ENCODE results near the gene IL1RAPL2. TPM values are rescaled to one million over a fixed set of nuclear protein-coding genes. Genes with fewer than 3 reads are reported as not detected.
"Not testable (repeated sequence)": the region's sequence is repeated elsewhere in the genome, so short reads cannot be mapped to it uniquely, and the experiment has no call there.

Gene IL1RAPL2
- polyA plus RNA-seq, 1 experiment = not detected

DNA sequence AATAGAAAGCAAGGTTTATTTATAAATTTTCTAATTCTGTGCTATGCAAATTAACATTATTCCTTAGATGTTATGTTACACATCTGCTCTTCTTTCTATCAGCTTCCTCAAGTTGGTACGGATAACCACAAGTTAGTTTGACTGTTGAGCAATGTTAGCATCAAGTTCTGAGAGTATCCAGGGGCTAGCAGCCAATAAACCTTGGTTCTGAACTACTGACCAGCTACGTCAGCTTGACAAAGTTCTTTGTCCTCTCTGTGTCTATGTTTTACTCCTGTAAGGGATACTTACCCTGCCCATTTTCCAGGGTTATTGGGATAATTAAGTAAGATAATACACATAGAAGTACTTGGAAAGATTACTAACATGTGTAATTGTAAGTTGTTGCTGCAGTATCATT is 662.6 kb downstream of the IL1RAPL2 start:
- Histone ChIP-seq H3K27me3 (ENCODE audit: control insufficient read depth, insufficient read depth, low read length) (no peaks in the 10 kb centered on the region), H3K36me3 (ENCODE audit: control insufficient read depth, insufficient read depth, low read length) (no peaks in the 10 kb centered on the region), H3K4me3 (ENCODE audit: low read depth, low read length) (no peak overlapping the region)
- TF ChIP-seq, protein P1, sequence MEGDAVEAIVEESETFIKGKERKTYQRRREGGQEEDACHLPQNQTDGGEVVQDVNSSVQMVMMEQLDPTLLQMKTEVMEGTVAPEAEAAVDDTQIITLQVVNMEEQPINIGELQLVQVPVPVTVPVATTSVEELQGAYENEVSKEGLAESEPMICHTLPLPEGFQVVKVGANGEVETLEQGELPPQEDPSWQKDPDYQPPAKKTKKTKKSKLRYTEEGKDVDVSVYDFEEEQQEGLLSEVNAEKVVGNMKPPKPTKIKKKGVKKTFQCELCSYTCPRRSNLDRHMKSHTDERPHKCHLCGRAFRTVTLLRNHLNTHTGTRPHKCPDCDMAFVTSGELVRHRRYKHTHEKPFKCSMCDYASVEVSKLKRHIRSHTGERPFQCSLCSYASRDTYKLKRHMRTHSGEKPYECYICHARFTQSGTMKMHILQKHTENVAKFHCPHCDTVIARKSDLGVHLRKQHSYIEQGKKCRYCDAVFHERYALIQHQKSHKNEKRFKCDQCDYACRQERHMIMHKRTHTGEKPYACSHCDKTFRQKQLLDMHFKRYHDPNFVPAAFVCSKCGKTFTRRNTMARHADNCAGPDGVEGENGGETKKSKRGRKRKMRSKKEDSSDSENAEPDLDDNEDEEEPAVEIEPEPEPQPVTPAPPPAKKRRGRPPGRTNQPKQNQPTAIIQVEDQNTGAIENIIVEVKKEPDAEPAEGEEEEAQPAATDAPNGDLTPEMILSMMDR (IDR thresholded peaks at IDR 0.05; ENCODE audit: insufficient read depth, low read depth, low read length) = no peak
- no peak for DNase-seq (ENCODE audit: low read depth)
- ChIA-PET POLR2A (no interaction called here), CTCF (no interaction called here)

DNA sequence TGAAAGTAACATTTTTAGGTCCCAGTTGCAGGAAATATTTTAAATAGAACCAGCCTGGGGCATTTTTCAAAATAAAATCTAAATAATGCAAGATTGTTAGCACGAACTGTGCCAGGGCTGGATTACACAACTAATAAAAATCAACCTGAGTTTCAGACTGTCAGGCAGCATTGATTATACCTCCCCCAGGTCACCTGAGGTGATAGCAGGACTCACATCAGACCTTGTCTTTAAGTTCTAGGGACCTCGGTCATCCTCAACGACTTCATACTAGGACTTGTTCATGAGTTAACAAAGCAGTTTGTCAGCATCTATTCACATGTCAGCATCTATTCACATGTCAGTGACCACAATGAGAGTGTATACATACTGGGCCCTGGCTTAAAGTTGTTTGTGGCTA is 663.1 kb downstream of the IL1RAPL2 start:
- H3K27me3 ChIP-seq (ENCODE audit: control insufficient read depth, insufficient read depth, low read length) = no peaks in the 10 kb centered on the region
- POLR2A ChIA-PET = no interaction called here
- H3K4me3 ChIP-seq (ENCODE audit: low read depth, low read length) = no peak overlapping the region
- CTCF ChIA-PET = no interaction called here
- no peak for DNase-seq (ENCODE audit: low read depth)
- TF ChIP-seq, protein P1 (IDR thresholded peaks at IDR 0.05; ENCODE audit: insufficient read depth, low read depth, low read length) = no peak
- no peaks in the 10 kb centered on the region for H3K36me3 ChIP-seq (ENCODE audit: control insufficient read depth, insufficient read depth, low read length)

GRCh38 chrX:105237407-105237806 is 671.4 kb downstream of the IL1RAPL2 start:
- CTCF ChIA-PET; POLR2A ChIA-PET; DNase-seq (ENCODE audit: low read depth); H3K27me3 ChIP-seq (ENCODE audit: control insufficient read depth, insufficient read depth, low read length); H3K4me3 ChIP-seq (ENCODE audit: low read depth, low read length); H3K36me3 ChIP-seq (ENCODE audit: control insufficient read depth, insufficient read depth, low read length): not testable (repeated sequence)

- TF ChIP-seq, protein P1 (IDR thresholded peaks at IDR 0.05; ENCODE audit: insufficient read depth, low read depth, low read length) = no peak
- POLR2A ChIA-PET = no interaction called here
- Histone ChIP-seq H3K4me3 (ENCODE audit: low read depth, low read length) (no peak overlapping the region), H3K27me3 (ENCODE audit: control insufficient read depth, insufficient read depth, low read length) (no peaks in the 10 kb centered on the region), H3K36me3 (ENCODE audit: control insufficient read depth, insufficient read depth, low read length) (no peaks in the 10 kb centered on the region)
- CTCF ChIA-PET = no interaction called here
- no peak for DNase-seq (ENCODE audit: low read depth)
These were observed 675.1 kb downstream of the IL1RAPL2 start for GRCh38 chrX:105241056-105241455.

DNA sequence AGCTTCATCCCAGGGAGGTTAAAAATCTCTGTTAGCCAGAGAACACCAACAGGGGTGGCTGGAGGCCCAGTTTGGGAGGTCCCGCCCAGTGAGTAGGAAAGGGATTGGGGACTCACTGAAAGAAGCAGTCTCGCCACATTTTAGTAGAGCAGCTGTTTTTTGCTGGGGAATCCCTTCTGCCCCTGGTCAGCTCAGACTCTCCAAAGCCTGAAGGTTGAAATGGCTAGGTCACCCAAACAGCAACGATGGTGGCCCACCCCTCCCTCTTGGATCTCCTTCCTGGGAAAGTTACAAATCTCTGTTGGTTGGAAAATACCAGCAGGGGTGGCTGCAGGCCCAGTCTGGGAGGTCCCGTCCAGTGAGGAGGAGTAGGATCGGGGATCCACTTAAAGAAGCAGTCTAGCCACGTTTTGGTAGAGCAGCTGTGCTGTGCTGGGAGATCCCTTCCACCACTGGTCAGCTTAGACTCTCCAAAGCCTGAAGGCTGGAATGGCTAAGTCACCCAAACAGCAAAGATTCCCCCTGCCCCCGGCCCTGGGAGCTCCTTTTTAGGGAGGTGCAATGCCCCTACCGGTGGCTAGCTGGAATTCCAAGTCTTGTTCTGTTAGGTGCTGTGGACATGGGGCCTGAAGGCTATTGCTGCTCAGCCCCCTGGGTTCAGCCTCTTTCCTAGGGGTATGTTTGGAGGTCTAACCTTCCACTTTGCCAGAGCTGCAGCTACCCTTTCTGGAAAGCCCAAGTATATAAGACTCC is 694.5 kb downstream of the IL1RAPL2 start:
- Histone ChIP-seq H3K4me3 (ENCODE audit: low read depth, low read length) (no peak overlapping the region), H3K27me3 (ENCODE audit: control insufficient read depth, insufficient read depth, low read length) (no peaks in the 10 kb centered on the region), H3K36me3 (ENCODE audit: control insufficient read depth, insufficient read depth, low read length) (no peaks in the 10 kb centered on the region)
- DNase-seq (ENCODE audit: low read depth) = no peak
- POLR2A ChIA-PET = no interaction called here
- TF ChIP-seq, protein P1 (IDR thresholded peaks at IDR 0.05; ENCODE audit: insufficient read depth, low read depth, low read length) = no peak
- CTCF ChIA-PET = interaction anchor here (0.7 kb wide), 1 partner anchor 64 kb away, joined by 3 read pairs; no protein-coding TSS in a partner anchor

GRCh38 chrX:105263171-105263570 is 697.2 kb downstream of the IL1RAPL2 start:
- Histone ChIP-seq H3K4me3 (ENCODE audit: low read depth, low read length) (no peak overlapping the region), H3K27me3 (ENCODE audit: control insufficient read depth, insufficient read depth, low read length) (no peaks in the 10 kb centered on the region), H3K36me3 (ENCODE audit: control insufficient read depth, insufficient read depth, low read length) (no peaks in the 10 kb centered on the region)
- TF ChIP-seq, protein P1 (IDR thresholded peaks at IDR 0.05; ENCODE audit: insufficient read depth, low read depth, low read length) = no peak
- ChIA-PET POLR2A (no interaction called here), CTCF (no interaction called here)
- DNase-seq (ENCODE audit: low read depth) = no peak

All from BJ (cell line).